Ascending aorta (tissue), 2 donors: Measurements from ENCODE around the gene CD37. TPM values are rescaled to one million over a fixed set of nuclear protein-coding genes. Genes with fewer than 3 reads are reported as not detected.
A peak's percentile ranks its signal among the peaks of the same experiment; 100 is the strongest.

Experiments
- DNase-seq, 2 donors: peaks; one replicate each; pipeline ENCODE4 v3.0.0-alpha.2; 2019; ENCODE audit warnings: low spot score in 2 of 2
- H3K27ac ChIP-seq, 2 donors: fragments of 200-600 bp; sonication (generic); one replicate each; pipeline ENCODE4 v1.5.1; 2016 to 2017; ENCODE audit warnings: mild to moderate bottlenecking in 1 of 2
- H3K27me3 ChIP-seq: fragments of 200-600 bp; sonication (generic); one replicate; pipeline ENCODE4 v1.5.1; 2017
- H3K36me3 ChIP-seq, 2 donors: fragments of 200-600 bp; sonication (generic); one replicate each; pipeline ENCODE4 v1.5.1; 2016
- H3K4me1 ChIP-seq, 2 donors: fragments of 200-600 bp; sonication (generic); one replicate each; pipeline ENCODE4 v1.5.1; 2016 to 2017; ENCODE audit warnings: mild to moderate bottlenecking in 1 of 2
- H3K4me3 ChIP-seq, 2 donors: fragments of 200-600 bp; sonication (generic); one replicate each; pipeline ENCODE4 v1.5.1; 2016 to 2017; ENCODE audit warnings: mild to moderate bottlenecking in 1 of 2
- H3K9me3 ChIP-seq, 2 donors: fragments of 200-600 bp; sonication (generic); one replicate each; pipeline ENCODE4 v1.5.1; 2016
- CTCF ChIP-seq, 3 experiments: fragments of 200-600 bp in 2 of 3; fragments of 450-650 bp in 1 of 3; sonication (generic) in 2 of 3; IDR thresholded peaks; one replicate each; pipeline ENCODE4 v1.5.1; 2016 to 2019; ENCODE audit warnings: antibody characterized with exemption in 3 of 3, mild to moderate bottlenecking in 1 of 3, moderate library complexity in 1 of 3
- intact Hi-C: fragments of 100-400 bp; cut with DNase I; formaldehyde crosslinking; loops from one replicate; pipeline ENCODE4 v1.15.1; 2023
- total RNA-seq: library from RNA; depleted of rRNA; stranded (reverse); fragments of >200 nt; gene quantifications from one replicate; pipeline ENCODE4 v1.1.0, GENCODE V29; 2016

The CD37 gene
- total RNA-seq, 1 donor from 2014 or later: 15.6 TPM

- Histone ChIP-seq H3K36me3 (peaks cover 48 to 79% of the 10 kb centered on the region in 2 donors), H3K4me3 (no peak overlapping the region), H3K9me3 (no peaks in the 10 kb centered on the region), H3K27me3 (no peaks in the 10 kb centered on the region), H3K27ac (no peak overlapping the region), H3K4me1 (no peaks in the 10 kb centered on the region)
- intact Hi-C loops: no loop called here
- TF ChIP-seq CTCF (IDR thresholded peaks at IDR 0.05): no peak
- DNase-seq: no peak
Observed at GRCh38 chr19:49347835-49348234, 12.6 kb downstream of the CD37 start.

- intact Hi-C loops: no loop called here
- no peak overlapping the region for H3K27ac ChIP-seq
- no peak for TF ChIP-seq CTCF (IDR thresholded peaks at IDR 0.05)
- no peaks in the 10 kb centered on the region for H3K27me3 ChIP-seq
- no peak overlapping the region for H3K4me3 ChIP-seq
- no peak for DNase-seq
- H3K9me3 ChIP-seq: no peaks in the 10 kb centered on the region
- H3K4me1 ChIP-seq: no peaks in the 10 kb centered on the region
- peaks cover 49 to 74% of the 10 kb centered on the region in 2 donors for H3K36me3 ChIP-seq
Observed at GRCh38 chr19:49348305-49349189, 13.3 kb downstream of the CD37 start.

GRCh38 chr19:49349567-49349966, 14.4 kb downstream of the CD37 start:
- Histone ChIP-seq H3K27me3 (no peaks in the 10 kb centered on the region), H3K4me1 (no peaks in the 10 kb centered on the region), H3K9me3 (no peaks in the 10 kb centered on the region), H3K4me3 (no peak overlapping the region), H3K27ac (no peak overlapping the region), H3K36me3 (peaks cover 56 to 72% of the 10 kb centered on the region in 2 donors)
- no peak for TF ChIP-seq CTCF (IDR thresholded peaks at IDR 0.05)
- intact Hi-C loops: no loop called here
- DNase-seq: no peak

GRCh38 chr19:49355909-49356353, 20.7 kb downstream of the CD37 start:
- Histone ChIP-seq H3K27ac (peak overlapping the region in 1 of 2 donors; percentile 1), H3K9me3 (no peaks in the 10 kb centered on the region), H3K4me3 (no peak overlapping the region), H3K36me3 (peaks cover 26 to 43% of the 10 kb centered on the region in 2 donors), H3K4me1 (no peaks in the 10 kb centered on the region), H3K27me3 (no peaks in the 10 kb centered on the region)
- TF ChIP-seq CTCF (IDR thresholded peaks at IDR 0.05): no peak
- no peak for DNase-seq
- intact Hi-C loops: no loop called here

- H3K36me3 ChIP-seq: peaks cover 23 to 38% of the 10 kb centered on the region in 2 donors
- H3K9me3 ChIP-seq: no peaks in the 10 kb centered on the region
- TF ChIP-seq CTCF (IDR thresholded peaks at IDR 0.05): no peak
- DNase-seq: no peak
- intact Hi-C loops: no loop called here
- H3K27ac ChIP-seq: peak overlapping the region in 1 of 2 donors; percentile 1
- no peaks in the 10 kb centered on the region for H3K27me3 ChIP-seq
- H3K4me3 ChIP-seq: no peak overlapping the region
- no peaks in the 10 kb centered on the region for H3K4me1 ChIP-seq
Observed at GRCh38 chr19:49356382-49356781, 21.2 kb downstream of the CD37 start.
